ENCODE data around the gene VPS33A.

DNA sequence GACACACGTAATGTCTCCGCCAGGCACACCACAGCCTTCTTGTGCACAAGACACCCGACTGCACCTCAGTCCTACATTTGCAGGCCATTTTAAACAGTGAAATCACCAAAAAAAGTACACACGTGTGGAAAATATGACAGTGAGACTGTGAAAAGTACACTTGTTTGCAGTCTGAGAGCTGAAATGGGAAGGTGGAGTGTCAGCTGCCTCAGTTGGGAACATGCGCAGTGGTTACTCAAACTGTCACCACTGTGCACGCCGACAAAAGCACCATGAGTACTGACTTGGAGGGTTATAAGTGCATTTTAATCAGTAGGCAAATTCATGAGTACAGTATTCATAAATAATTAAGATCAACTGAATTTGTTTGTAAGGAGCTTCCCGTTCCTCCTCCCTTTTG is 15.8 kb downstream of the VPS33A start:
- no peak for TF ChIP-seq CTCF (conservative IDR thresholded peaks at IDR 0.05; ENCODE audit: low read length)
- TF ChIP-seq EZH2phosphoT487 (IDR thresholded peaks at IDR 0.05; ENCODE audit: borderline replicate concordance, low read depth, low read length), result no peak
